ENCODE measurements around the gene CD9. TPM values are rescaled to one million over a fixed set of nuclear protein-coding genes. Genes with fewer than 3 reads are reported as not detected.

CD9 gene
- total and polyA plus RNA-seq, 2 donors (not counting 3 experiments of a cell fraction or from before 2014, with no cell fraction given), result 379 to 1,225 TPM

GRCh38 chr12:6213969-6214368, 13.8 kb downstream of the CD9 start:
- intact Hi-C loops (cut with micrococcal nuclease) (no loop called here), dilution Hi-C loops (cut with MboI; ENCODE audit: extremely low pct_ligation_motif_present, low sequenced_read_pairs) (no loop called here)
- Histone ChIP-seq H3K27ac (ENCODE audit: insufficient read depth, low read depth, low read length) (no peak overlapping the region), H2AFZ (ENCODE audit: low read depth, low read length) (no peak overlapping the region), H3K4me2 (ENCODE audit: insufficient read depth, low read length) (no peak overlapping the region), H3K9me3 (replicated peaks; ENCODE audit: control insufficient read depth, insufficient read depth, low read length) (no peaks in the 10 kb centered on the region), H3K27me3 (ENCODE audit: control insufficient read depth in 2 of 2, insufficient read depth in 2 of 2, low read length in 2 of 2) (no peaks in the 10 kb centered on the region), H4K20me1 (replicated peaks; ENCODE audit: control insufficient read depth, extremely low read depth, insufficient read depth, low read length) (no peaks in the 10 kb centered on the region), H3K9ac (replicated peaks; ENCODE audit: extremely low read depth, insufficient read depth, low read length) (no peak overlapping the region), H3K9me1 (replicated peaks; ENCODE audit: control insufficient read depth, extremely low read depth, insufficient read depth, low read length) (no peaks in the 10 kb centered on the region), H3K4me1 (ENCODE audit: control insufficient read depth, extremely low read depth, insufficient read depth, low read length) (peaks cover 54% of the 10 kb centered on the region), H3K4me3 (replicated peaks in 1 of 3; ENCODE audit: insufficient read depth in 1 of 3, low read depth in 1 of 3, low read length in 3 of 3) (no peak overlapping the region), H3K79me2 (ENCODE audit: control insufficient read depth, insufficient read depth, low read length) (peaks cover 99% of the 10 kb centered on the region), H3K36me3 (ENCODE audit: control insufficient read depth in 2 of 2, extremely low read depth in 1 of 2, insufficient read depth in 2 of 2, low read length in 2 of 2) (peaks cover 14 to 16% of the 10 kb centered on the region in 2 experiments)
- CTCF ChIA-PET, result interaction anchor here (1.5 to 5.1 kb wide), 6 partner anchors 9 to 141 kb away, joined by 7 to 40 read pairs (median 24); partner anchors contain the start of gene CD9
- TF ChIP-seq FOS (IDR thresholded peaks at IDR 0.05; ENCODE audit: borderline replicate concordance, insufficient read depth, low read length) (no peak), POLR2AphosphoS5 (IDR thresholded peaks at IDR 0.05; ENCODE audit: insufficient read depth, low read depth, low read length) (peak; percentile 37), EZH2 (IDR thresholded peaks at IDR 0.05; ENCODE audit: borderline replicate concordance, low read depth, low read length, severe bottlenecking) (no peak), MAX (IDR thresholded peaks at IDR 0.05; ENCODE audit: insufficient read depth, insufficient read length) (no peak), GATA2 (IDR thresholded peaks at IDR 0.05; ENCODE audit: insufficient read depth, insufficient read length, low read depth, low read length) (no peak), MYC (IDR thresholded peaks at IDR 0.05; ENCODE audit: low read depth, low read length) (no peak), POLR2A (IDR thresholded peaks at IDR 0.05; ENCODE audit: low read depth, low read length) (no peak)
- DNase-seq (ENCODE audit: low read depth, low spot score) (no peak), FAIRE-seq (no peak)
- POLR2A ChIA-PET, result no interaction called here
- no TSS peak for BruUV-seq (replicated peaks)

DNA sequence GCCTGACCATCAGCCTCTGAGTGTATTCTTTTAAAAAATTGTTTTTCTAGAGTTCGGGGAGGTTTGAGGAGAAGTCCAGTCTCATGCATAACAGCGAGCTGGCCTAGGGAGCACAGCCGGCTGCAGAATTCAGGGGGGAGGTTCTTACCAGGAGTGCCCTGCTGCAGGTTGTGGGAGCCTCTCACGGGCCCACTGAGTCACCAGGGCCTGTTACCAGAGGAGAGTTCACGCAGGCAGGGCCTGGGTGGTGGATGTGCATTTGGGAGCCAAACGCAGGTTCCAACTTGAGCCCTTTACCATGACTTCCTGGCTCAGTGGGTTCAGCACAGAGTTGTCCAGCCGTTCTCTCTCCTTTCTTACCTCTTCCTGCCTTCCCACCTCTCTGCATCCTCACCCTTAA, 14.4 kb downstream of the CD9 start:
- dilution Hi-C loops (cut with MboI; ENCODE audit: extremely low pct_ligation_motif_present, low sequenced_read_pairs), result no loop called here
- peaks cover 10 to 16% of the 10 kb centered on the region in 2 experiments for H3K36me3 ChIP-seq (ENCODE audit: control insufficient read depth in 2 of 2, extremely low read depth in 1 of 2, insufficient read depth in 2 of 2, low read length in 2 of 2)
- ChIA-PET POLR2A (interaction anchor here (1.6 kb wide), 1 partner anchor 11 kb away, joined by 4 read pairs; no protein-coding TSS in a partner anchor), CTCF (interaction anchor here (3.8 to 5.1 kb wide), 5 partner anchors 10 to 71 kb away, joined by 15 to 40 read pairs (median 28); partner anchors contain the start of gene CD9)
- H2AFZ ChIP-seq (ENCODE audit: low read depth, low read length), result no peak overlapping the region
- peaks cover 55% of the 10 kb centered on the region for H3K4me1 ChIP-seq (ENCODE audit: control insufficient read depth, extremely low read depth, insufficient read depth, low read length)
- no peak for FAIRE-seq
- H3K4me2 ChIP-seq (ENCODE audit: insufficient read depth, low read length), result no peak overlapping the region
- H3K27me3 ChIP-seq (ENCODE audit: control insufficient read depth in 2 of 2, insufficient read depth in 2 of 2, low read length in 2 of 2), result no peaks in the 10 kb centered on the region
- H3K27ac ChIP-seq (ENCODE audit: insufficient read depth, low read depth, low read length), result peak overlapping the region; percentile 68
- H3K4me3 ChIP-seq (replicated peaks in 1 of 3; ENCODE audit: insufficient read depth in 1 of 3, low read depth in 1 of 3, low read length in 3 of 3), result no peak overlapping the region
- no peaks in the 10 kb centered on the region for H4K20me1 ChIP-seq (replicated peaks; ENCODE audit: control insufficient read depth, extremely low read depth, insufficient read depth, low read length)
- DNase-seq (ENCODE audit: low read depth, low spot score), result no peak
- H3K79me2 ChIP-seq (ENCODE audit: control insufficient read depth, insufficient read depth, low read length), result peaks cover 98% of the 10 kb centered on the region
- TF ChIP-seq, protein P1, sequence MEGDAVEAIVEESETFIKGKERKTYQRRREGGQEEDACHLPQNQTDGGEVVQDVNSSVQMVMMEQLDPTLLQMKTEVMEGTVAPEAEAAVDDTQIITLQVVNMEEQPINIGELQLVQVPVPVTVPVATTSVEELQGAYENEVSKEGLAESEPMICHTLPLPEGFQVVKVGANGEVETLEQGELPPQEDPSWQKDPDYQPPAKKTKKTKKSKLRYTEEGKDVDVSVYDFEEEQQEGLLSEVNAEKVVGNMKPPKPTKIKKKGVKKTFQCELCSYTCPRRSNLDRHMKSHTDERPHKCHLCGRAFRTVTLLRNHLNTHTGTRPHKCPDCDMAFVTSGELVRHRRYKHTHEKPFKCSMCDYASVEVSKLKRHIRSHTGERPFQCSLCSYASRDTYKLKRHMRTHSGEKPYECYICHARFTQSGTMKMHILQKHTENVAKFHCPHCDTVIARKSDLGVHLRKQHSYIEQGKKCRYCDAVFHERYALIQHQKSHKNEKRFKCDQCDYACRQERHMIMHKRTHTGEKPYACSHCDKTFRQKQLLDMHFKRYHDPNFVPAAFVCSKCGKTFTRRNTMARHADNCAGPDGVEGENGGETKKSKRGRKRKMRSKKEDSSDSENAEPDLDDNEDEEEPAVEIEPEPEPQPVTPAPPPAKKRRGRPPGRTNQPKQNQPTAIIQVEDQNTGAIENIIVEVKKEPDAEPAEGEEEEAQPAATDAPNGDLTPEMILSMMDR (IDR thresholded peaks at IDR 0.05; ENCODE audit: extremely low read depth in 1 of 2, insufficient read depth in 1 of 2, low read depth in 1 of 2, low read length in 2 of 2), result no peak
- TF ChIP-seq EZH2 (IDR thresholded peaks at IDR 0.05; ENCODE audit: borderline replicate concordance, low read depth, low read length, severe bottlenecking) (no peak), POLR2A (IDR thresholded peaks at IDR 0.05; ENCODE audit: low read depth, low read length) (no peak), MYC (IDR thresholded peaks at IDR 0.05; ENCODE audit: low read depth, low read length) (no peak), GATA2 (IDR thresholded peaks at IDR 0.05; ENCODE audit: insufficient read depth, insufficient read length, low read depth, low read length) (no peak), MAX (IDR thresholded peaks at IDR 0.05; ENCODE audit: insufficient read depth, insufficient read length) (no peak), POLR2AphosphoS5 (IDR thresholded peaks at IDR 0.05; ENCODE audit: insufficient read depth, low read depth, low read length) (no peak), JUN (IDR thresholded peaks at IDR 0.05; ENCODE audit: borderline replicate concordance, insufficient read depth, insufficient read length, low read depth) (no peak), FOS (IDR thresholded peaks at IDR 0.05; ENCODE audit: borderline replicate concordance, insufficient read depth, low read length) (no peak)
- H3K9me1 ChIP-seq (replicated peaks; ENCODE audit: control insufficient read depth, extremely low read depth, insufficient read depth, low read length), result no peaks in the 10 kb centered on the region
- H3K9me3 ChIP-seq (replicated peaks; ENCODE audit: control insufficient read depth, insufficient read depth, low read length), result no peaks in the 10 kb centered on the region
- no TSS peak for BruUV-seq (replicated peaks)
- no peak overlapping the region for H3K9ac ChIP-seq (replicated peaks; ENCODE audit: extremely low read depth, insufficient read depth, low read length)
- intact Hi-C loops (cut with micrococcal nuclease), result no loop called here
